ENCODE measurements around the gene KDM4E. TPM values are rescaled to one million over a fixed set of nuclear protein-coding genes. Genes with fewer than 3 reads are reported as not detected.

Gene KDM4E
- total and polyA plus RNA-seq, 2 experiments from 2014 or later = not detected

DNA sequence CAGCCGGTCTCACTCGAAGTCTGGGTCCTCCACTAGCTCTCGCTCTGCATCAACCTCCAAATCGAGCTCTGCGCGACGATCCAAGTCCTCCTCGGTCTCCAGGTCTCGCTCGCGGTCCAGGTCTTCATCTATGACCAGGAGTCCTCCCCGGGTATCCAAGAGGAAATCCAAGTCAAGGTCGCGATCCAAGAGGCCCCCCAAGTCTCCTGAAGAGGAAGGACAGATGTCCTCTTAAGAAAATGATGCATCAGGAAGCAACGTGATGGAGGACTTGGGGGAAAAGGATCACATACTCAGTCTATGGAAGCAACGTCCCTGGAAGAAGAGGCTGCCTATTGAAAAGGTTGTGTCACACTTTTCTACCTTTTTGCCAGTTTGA, 42.8 kb downstream of the KDM4E start:
- H3K9me2 ChIP-seq (ENCODE audit: insufficient read depth) = no peaks in the 10 kb centered on the region
- H3K36me3 ChIP-seq (ENCODE audit: low read depth) = no peaks in the 10 kb centered on the region
- TF ChIP-seq EZH2 (IDR thresholded peaks at IDR 0.05; ENCODE audit: insufficient read depth, poor library complexity, severe bottlenecking) (no peak), EZH2phosphoT487 (IDR thresholded peaks at IDR 0.05; ENCODE audit: insufficient read depth, low read depth) (no peak)
- peaks cover 34% of the 10 kb centered on the region for H3K79me2 ChIP-seq (ENCODE audit: insufficient read depth)
- no peaks in the 10 kb centered on the region for H3K9me3 ChIP-seq (ENCODE audit: low read depth)
- peak overlapping the region; percentile 91 for H2AFZ ChIP-seq
- peak overlapping the region; percentile 93 for H3K9ac ChIP-seq
- no peak for DNase-seq
- H3K4me2 ChIP-seq (ENCODE audit: unreplicated experiment) = peak overlapping the region; percentile 98
- H3K27ac ChIP-seq = peak overlapping the region; percentile 85
- 1 to 2% methylated on average over 16 of the region's 16 CpGs for WGBS, 2 experiments (ENCODE audit: low coverage in 1 of 2, low lambda C conversion rate in 2 of 2, missing lambda C conversion rate in 2 of 2)
- H3K4me1 ChIP-seq (ENCODE audit: insufficient read depth) = peaks cover 12% of the 10 kb centered on the region
- in situ Hi-C loops (cut with MboI) = no loop called here
- H3K27me3 ChIP-seq (replicated peaks; ENCODE audit: insufficient read depth) = no peaks in the 10 kb centered on the region
- H4K20me1 ChIP-seq (ENCODE audit: insufficient read depth) = no peaks in the 10 kb centered on the region
- peak overlapping the region; percentile 99 for H3K4me3 ChIP-seq
- peaks cover 23% of the 10 kb centered on the region for H3F3A ChIP-seq (ENCODE audit: insufficient read depth)

DNA sequence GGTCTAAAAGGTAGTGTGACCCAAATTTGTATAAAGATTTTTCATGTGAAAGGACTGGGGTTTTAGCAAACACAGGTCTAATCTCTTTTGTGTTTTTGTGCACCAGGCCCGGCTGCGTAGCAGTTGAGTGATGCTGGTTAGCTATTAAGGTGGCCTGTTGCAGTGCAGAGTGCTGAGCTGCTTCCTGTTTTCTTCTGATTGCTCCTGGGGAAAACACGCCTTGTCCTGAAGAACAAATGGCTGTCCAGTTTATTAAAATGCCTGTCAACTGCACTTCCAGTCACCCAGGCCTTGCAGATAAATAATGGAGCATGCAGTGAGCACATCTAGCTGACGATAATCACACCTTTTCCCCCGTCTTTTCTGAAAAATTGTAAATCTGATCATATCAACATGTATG, 43.5 kb downstream of the KDM4E start:
- Histone ChIP-seq H3K27me3 (replicated peaks; ENCODE audit: insufficient read depth) (no peaks in the 10 kb centered on the region), H3K4me1 (ENCODE audit: insufficient read depth) (peaks cover 12% of the 10 kb centered on the region), H3F3A (ENCODE audit: insufficient read depth) (peaks cover 23% of the 10 kb centered on the region), H3K4me2 (ENCODE audit: unreplicated experiment) (peak overlapping the region; percentile 98), H3K36me3 (ENCODE audit: low read depth) (no peaks in the 10 kb centered on the region), H4K20me1 (ENCODE audit: insufficient read depth) (no peaks in the 10 kb centered on the region), H2AFZ (peak overlapping the region; percentile 91), H3K27ac (peak overlapping the region; percentile 85), H3K9me2 (ENCODE audit: insufficient read depth) (no peaks in the 10 kb centered on the region), H3K4me3 (peak overlapping the region; percentile 99), H3K79me2 (ENCODE audit: insufficient read depth) (peaks cover 34% of the 10 kb centered on the region), H3K9me3 (ENCODE audit: low read depth) (no peaks in the 10 kb centered on the region), H3K9ac (peak overlapping the region; percentile 93)
- TF ChIP-seq EZH2phosphoT487 (IDR thresholded peaks at IDR 0.05; ENCODE audit: insufficient read depth, low read depth) (no peak), EZH2 (IDR thresholded peaks at IDR 0.05; ENCODE audit: insufficient read depth, poor library complexity, severe bottlenecking) (no peak)
- 0 to 1% methylated on average over 5 of the region's 5 CpGs for WGBS, 2 experiments (ENCODE audit: low coverage in 1 of 2, low lambda C conversion rate in 2 of 2, missing lambda C conversion rate in 2 of 2)
- DNase-seq = peak; percentile 94
- in situ Hi-C loops (cut with MboI) = no loop called here

DNA sequence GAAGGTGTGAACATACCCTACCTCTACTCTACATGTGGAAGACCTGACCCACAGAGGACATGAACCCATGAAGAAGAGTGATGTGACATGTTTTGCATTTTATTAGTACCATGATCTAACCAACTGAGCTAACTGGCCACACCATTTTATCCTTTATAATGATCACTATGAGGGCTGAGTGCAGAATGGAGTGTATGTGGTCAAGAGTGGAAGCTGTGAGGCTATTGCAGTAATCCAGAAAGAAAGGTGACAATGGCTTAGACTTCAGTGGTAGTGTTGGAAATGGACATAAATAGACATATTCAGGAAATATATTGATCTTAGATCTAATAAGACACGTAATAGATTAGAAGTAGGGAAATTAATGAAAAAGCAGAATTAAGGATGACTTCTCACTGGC, 45.4 kb downstream of the KDM4E start:
- Histone ChIP-seq H3K27ac (no peak overlapping the region), H3K4me2 (ENCODE audit: unreplicated experiment) (no peak overlapping the region), H3K36me3 (ENCODE audit: low read depth) (no peaks in the 10 kb centered on the region), H3K4me1 (ENCODE audit: insufficient read depth) (peaks cover 12% of the 10 kb centered on the region), H3K9me3 (ENCODE audit: low read depth) (no peaks in the 10 kb centered on the region), H3K9ac (no peak overlapping the region), H3F3A (ENCODE audit: insufficient read depth) (peaks cover 26% of the 10 kb centered on the region), H3K4me3 (no peak overlapping the region), H3K79me2 (ENCODE audit: insufficient read depth) (peaks cover 34% of the 10 kb centered on the region), H3K27me3 (replicated peaks; ENCODE audit: insufficient read depth) (no peaks in the 10 kb centered on the region), H4K20me1 (ENCODE audit: insufficient read depth) (no peaks in the 10 kb centered on the region), H3K9me2 (ENCODE audit: insufficient read depth) (no peaks in the 10 kb centered on the region), H2AFZ (no peak overlapping the region)
- DNase-seq = no peak
- TF ChIP-seq EZH2 (IDR thresholded peaks at IDR 0.05; ENCODE audit: insufficient read depth, poor library complexity, severe bottlenecking) (no peak), EZH2phosphoT487 (IDR thresholded peaks at IDR 0.05; ENCODE audit: insufficient read depth, low read depth) (no peak)
- in situ Hi-C loops (cut with MboI) = loop anchor here (10.0 kb wide), 1 partner anchor 694 kb away; no protein-coding TSS in a partner anchor
- 94 to 96% methylated on average over 1 of the region's 1 CpG for WGBS, 2 experiments (ENCODE audit: low coverage in 1 of 2, low lambda C conversion rate in 2 of 2, missing lambda C conversion rate in 2 of 2)

DNA sequence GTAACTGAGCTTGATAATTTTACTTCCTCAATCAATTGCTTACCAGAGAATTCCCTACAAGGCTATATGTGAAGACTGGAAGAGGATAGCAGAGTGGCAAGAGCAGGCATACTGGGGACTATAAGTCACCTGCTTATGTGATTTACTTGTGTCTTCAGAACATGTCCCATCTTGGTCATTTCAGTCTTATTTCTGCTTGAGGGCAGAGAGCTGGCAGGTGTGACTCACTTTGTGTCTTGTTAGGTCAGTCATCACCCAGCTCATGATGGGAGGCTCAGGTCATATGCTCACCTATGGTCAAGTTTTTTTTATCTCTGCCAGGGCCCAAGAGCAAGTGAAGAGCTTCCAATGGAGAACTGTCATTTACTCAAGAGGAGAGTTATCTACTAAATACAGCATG, 47.9 kb downstream of the KDM4E start:
- H3K27me3 ChIP-seq (replicated peaks; ENCODE audit: insufficient read depth) = no peaks in the 10 kb centered on the region
- H3K36me3 ChIP-seq (ENCODE audit: low read depth) = no peaks in the 10 kb centered on the region
- no peak overlapping the region for H3K27ac ChIP-seq
- peaks cover 31% of the 10 kb centered on the region for H3K79me2 ChIP-seq (ENCODE audit: insufficient read depth)
- no peaks in the 10 kb centered on the region for H3K9me2 ChIP-seq (ENCODE audit: insufficient read depth)
- TF ChIP-seq EZH2phosphoT487 (IDR thresholded peaks at IDR 0.05; ENCODE audit: insufficient read depth, low read depth) = no peak
- TF ChIP-seq EZH2 (IDR thresholded peaks at IDR 0.05; ENCODE audit: insufficient read depth, poor library complexity, severe bottlenecking) = no peak
- H4K20me1 ChIP-seq (ENCODE audit: insufficient read depth) = no peaks in the 10 kb centered on the region
- no peak for DNase-seq
- H3K4me1 ChIP-seq (ENCODE audit: insufficient read depth) = peaks cover 18% of the 10 kb centered on the region
- H2AFZ ChIP-seq = no peak overlapping the region
- H3K4me2 ChIP-seq (ENCODE audit: unreplicated experiment) = no peak overlapping the region
- in situ Hi-C loops (cut with MboI) = loop anchor here (10.0 kb wide), 1 partner anchor 692 kb away; no protein-coding TSS in a partner anchor
- no peak overlapping the region for H3K4me3 ChIP-seq
- H3F3A ChIP-seq (ENCODE audit: insufficient read depth) = peaks cover 31% of the 10 kb centered on the region
- H3K9me3 ChIP-seq (ENCODE audit: low read depth) = no peaks in the 10 kb centered on the region
- no peak overlapping the region for H3K9ac ChIP-seq
